Iris pigment epithelial cell (primary cell): ENCODE data around the gene MKLN1.
"Not testable (repeated sequence)": the region's sequence is repeated elsewhere in the genome, so short reads cannot be mapped to it uniquely, and the experiment has no call there.

Experiments used
- DNase-seq: peaks from one replicate; pipeline ENCODE4 v3.0.0-alpha.2; 2011; ENCODE audit warnings: low read depth

The MKLN1 gene

GRCh38 chr7:131462715-131463114, 135.0 kb downstream of the MKLN1 start:
- not testable (repeated sequence) for DNase-seq

DNA sequence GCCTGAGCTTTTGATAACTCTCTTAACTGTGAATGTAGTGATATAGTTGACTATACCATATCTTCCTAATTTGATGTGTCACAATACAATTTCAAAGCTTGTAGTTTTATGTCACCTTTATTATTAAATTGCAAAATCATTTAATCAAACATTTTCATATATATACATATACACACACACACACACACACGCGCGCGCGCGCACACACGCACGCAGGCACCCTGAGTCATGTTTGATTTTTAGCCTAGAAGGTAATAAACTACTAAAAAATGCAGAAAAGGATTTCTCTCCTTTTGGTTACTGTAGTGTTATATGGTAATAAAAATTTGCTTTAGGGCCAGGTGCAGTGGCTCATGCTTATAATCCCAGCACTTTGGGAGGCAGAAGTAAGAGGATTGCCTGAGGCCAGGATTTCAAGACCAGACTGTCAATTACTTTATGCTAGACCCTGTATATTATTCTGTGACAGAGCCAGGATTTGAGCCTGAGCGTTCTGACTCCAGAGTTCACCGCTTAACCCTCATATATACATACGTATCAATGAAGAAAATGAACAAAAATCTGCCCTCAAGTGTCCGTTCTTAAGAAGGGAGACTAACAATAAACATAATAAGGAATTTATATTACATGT, 139.2 kb downstream of the MKLN1 start:
- DNase-seq, result no peak

- DNase-seq, result no peak
These were observed 140.1 kb downstream of the MKLN1 start for GRCh38 chr7:131467788-131468187.

DNA sequence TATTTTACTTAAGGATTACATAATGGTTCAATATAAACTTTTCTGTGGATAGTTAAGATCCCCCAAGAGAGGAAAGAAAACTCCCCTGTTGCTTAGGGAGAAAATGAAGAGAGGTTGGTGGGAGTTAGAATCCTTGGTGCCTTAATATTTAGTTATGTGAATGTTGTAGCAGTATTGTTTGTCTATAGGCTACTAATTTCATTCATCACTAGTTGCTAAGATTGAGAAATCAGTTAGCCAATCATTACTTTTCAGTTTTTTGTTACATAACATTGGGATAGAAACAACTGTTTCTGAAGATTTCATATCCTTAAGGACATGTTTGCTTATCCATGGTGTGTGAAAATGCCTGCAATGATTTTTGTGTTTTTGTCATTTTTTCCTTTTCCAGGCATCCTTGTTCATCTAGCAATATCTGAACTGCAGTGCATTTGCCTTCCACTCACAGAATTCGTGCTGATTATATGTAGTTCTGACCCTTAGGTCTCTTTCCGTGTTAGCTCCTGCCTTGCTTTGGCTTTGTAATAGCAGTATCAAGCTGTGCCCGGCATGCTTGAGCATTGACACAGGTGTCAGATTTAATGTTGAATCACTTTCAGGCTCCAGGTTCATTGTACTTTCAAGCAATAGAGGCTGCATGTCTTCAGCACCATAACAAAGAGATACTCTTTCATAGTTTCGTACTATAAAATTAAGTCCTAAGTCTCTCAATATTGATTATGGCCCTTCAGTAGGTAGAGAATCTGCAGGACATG, 143.8 kb downstream of the MKLN1 start:
- no peak for DNase-seq

GRCh38 chr7:131476740-131477139, 149.1 kb downstream of the MKLN1 start:
- no peak for DNase-seq

- DNase-seq, result peak; percentile 65
These were observed 153.0 kb downstream of the MKLN1 start for GRCh38 chr7:131480384-131481315.

- no peak for DNase-seq
These were observed 155.1 kb downstream of the MKLN1 start for GRCh38 chr7:131482800-131483199.

DNA sequence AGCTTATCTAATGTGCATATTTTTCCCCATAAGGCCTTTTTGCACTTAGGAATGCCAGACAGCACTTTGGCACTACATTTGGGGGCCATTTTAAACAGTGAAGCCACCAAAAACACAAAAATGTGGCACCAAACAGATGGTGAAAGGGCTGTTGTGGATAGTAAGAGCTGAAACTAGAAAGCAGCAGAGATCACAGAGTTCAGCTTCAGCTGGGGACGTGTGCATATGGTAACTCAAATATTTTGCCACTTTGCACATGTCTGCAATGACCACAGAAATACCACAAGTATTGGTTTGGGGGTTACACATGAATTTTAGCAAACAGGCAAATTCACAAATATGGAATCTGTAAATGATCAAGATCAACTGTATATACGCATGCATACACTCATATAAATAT, 155.9 kb downstream of the MKLN1 start:
- DNase-seq, result no peak

DNA sequence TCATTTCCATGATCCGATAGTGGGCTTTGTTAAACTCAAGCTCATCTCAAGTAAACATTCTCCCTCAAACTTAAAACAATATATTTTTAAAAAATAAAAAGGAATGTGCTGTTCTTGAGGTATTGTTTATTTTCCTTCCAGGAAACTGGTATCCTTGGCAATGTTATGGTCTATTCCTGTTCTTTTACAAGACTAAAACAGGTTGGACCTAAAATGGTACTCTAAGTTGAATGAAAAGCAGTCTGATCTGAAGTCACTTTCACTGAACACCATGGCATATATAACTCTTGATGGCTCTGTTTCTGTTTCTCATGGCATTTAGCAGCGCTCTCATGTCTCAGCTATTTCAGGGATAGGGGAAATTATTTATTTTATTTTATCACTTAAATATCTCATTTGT, 158.7 kb downstream of the MKLN1 start:
- DNase-seq, result no peak

- DNase-seq, result no peak
These were observed 159.5 kb downstream of the MKLN1 start for GRCh38 chr7:131487217-131487616.

GRCh38 chr7:131488361-131488760, 160.7 kb downstream of the MKLN1 start:
- DNase-seq, result no peak

GRCh38 chr7:131489196-131489595, 161.5 kb downstream of the MKLN1 start:
- DNase-seq, result no peak

GRCh38 chr7:131489881-131490280, 162.2 kb downstream of the MKLN1 start:
- DNase-seq, result no peak

- DNase-seq, result no peak
These were observed 165.4 kb downstream of the MKLN1 start for GRCh38 chr7:131493081-131493480.

GRCh38 chr7:131493581-131493980, 165.9 kb downstream of the MKLN1 start:
- DNase-seq, result no peak

GRCh38 chr7:131494182-131494581, 166.5 kb downstream of the MKLN1 start:
- DNase-seq, result no peak

- DNase-seq, result no peak
These were observed 168.2 kb downstream of the MKLN1 start for GRCh38 chr7:131495669-131496498.

DNA sequence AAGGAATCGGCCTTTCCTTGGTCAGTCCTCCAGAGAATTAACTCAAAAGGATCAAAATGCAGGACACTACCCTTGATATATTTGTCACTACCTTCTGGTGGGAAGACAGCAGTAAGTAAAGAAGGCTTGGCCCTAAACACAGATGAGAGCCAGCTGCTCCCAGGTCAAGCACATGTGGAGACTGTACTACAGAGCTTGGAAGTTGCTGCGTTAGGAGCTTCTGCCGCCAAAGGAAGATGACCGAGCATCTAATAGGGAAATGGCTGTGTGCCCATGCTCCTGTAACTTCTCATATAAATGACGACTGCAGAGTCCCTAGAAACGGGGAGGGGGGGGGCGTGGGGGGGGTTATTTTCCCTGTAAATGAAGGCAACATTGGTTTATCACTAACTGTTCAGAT, 169.8 kb downstream of the MKLN1 start:
- DNase-seq, result no peak

- peak; percentile 34 for DNase-seq
These were observed 170.7 kb downstream of the MKLN1 start for GRCh38 chr7:131498237-131498885.

GRCh38 chr7:131499801-131500200, 172.1 kb downstream of the MKLN1 start:
- no peak for DNase-seq

GRCh38 chr7:131500357-131500756, 172.7 kb downstream of the MKLN1 start:
- DNase-seq, result no peak
